A673 (cell line): ENCODE results near the gene SETD3.

Experiments used
- EZH2 ChIP-seq: fragments of 200-600 bp; sonication (generic); IDR thresholded peaks from 2 replicates; pipeline ENCODE4 v1.6.1; 2017; ENCODE audit warnings: borderline replicate concordance, low read depth, mild to moderate bottlenecking, mixed read lengths, antibody characterized with exemption, low read length; ENCODE audit not compliant: poor library complexity, severe bottlenecking
- TF ChIP-seq, protein P1 (sequence below): fragments of 300-800, 200-600 bp; sonication (generic); conservative IDR thresholded peaks from 2 replicates; pipeline ENCODE4 v1.5.1; 2017; ENCODE audit warnings: low read depth, mild to moderate bottlenecking, antibody characterized with exemption, low read length, moderate library complexity, mixed read lengths

- no peak for TF ChIP-seq EZH2
- TF ChIP-seq, protein P1, sequence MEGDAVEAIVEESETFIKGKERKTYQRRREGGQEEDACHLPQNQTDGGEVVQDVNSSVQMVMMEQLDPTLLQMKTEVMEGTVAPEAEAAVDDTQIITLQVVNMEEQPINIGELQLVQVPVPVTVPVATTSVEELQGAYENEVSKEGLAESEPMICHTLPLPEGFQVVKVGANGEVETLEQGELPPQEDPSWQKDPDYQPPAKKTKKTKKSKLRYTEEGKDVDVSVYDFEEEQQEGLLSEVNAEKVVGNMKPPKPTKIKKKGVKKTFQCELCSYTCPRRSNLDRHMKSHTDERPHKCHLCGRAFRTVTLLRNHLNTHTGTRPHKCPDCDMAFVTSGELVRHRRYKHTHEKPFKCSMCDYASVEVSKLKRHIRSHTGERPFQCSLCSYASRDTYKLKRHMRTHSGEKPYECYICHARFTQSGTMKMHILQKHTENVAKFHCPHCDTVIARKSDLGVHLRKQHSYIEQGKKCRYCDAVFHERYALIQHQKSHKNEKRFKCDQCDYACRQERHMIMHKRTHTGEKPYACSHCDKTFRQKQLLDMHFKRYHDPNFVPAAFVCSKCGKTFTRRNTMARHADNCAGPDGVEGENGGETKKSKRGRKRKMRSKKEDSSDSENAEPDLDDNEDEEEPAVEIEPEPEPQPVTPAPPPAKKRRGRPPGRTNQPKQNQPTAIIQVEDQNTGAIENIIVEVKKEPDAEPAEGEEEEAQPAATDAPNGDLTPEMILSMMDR = no peak
Observed at GRCh38 chr14:99514552-99515300, 34.1 kb upstream of the SETD3 start.
